ENCODE measurements around the gene RRH. TPM values are rescaled to one million over a fixed set of nuclear protein-coding genes. Genes with fewer than 3 reads are reported as not detected.

Gene RRH
- total RNA-seq, 1 experiment from 2014 or later: not detected

DNA sequence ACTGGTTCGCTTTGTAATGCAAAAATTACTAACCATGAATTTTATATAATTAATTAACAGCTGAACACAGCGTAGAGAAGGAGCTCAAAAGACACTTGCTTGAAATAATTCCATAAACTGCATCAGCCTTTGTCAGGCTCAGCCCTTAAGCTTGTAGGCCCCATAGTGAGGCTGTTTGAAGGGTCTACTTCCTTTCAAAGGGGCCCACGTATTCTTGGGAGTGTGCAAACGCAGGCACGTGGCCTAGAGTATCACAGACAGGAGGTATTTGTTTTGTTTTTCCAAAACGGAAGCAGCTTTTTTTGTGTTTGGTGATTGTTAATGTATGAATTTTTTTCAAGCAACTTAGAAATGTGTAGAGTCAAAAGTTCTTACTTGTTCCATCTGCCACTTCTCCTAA is 59.3 kb downstream of the RRH start:
- no peak for DNase-seq (ENCODE audit: low spot score)

DNA sequence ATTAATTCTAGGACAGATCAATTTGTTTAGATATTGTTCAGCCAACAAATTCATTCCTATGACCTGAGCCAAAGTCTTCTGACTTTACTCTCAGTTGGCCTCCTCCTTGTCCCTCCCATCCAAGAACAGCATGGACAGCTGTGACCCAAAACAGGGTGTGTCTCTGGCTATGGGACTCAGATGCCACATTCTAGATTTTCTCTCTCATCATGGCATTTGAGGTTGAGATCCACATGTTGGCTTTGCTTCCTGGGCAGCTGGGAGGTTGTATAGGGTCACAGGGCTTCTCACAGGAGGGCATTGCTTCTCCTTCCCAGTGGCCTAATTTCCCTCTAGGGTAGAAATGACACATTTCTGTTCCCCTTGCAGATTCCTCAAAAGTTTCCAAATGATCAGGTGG is 62.3 kb downstream of the RRH start:
- DNase-seq (ENCODE audit: low spot score): no peak

Other genes with a start within 250 kb of the RRH start
- gene CASP6, start 124.5 kb upstream of the RRH start, total RNA-seq (2014; rRNA removed; shearing (Covaris generic)): 21.7 and 27.0 TPM in 2 replicates
- gene PLA2G12A, start 97.9 kb upstream of the RRH start, total RNA-seq (2014; rRNA removed; shearing (Covaris generic)): 30.7 and 33.1 TPM in 2 replicates
- 0.20 TPM in 1 of 2 replicates, not detected in the other for gene CFI, start 26.0 kb upstream of the RRH start, total RNA-seq (2014; rRNA removed; shearing (Covaris generic))
- gene GAR1, start 12.2 kb upstream of the RRH start, total RNA-seq (2014; rRNA removed; shearing (Covaris generic)): 8.5 and 9.8 TPM in 2 replicates
- 0.03 TPM in 1 of 2 replicates, not detected in the other for gene LRIT3, start 20.1 kb downstream of the RRH start, total RNA-seq (2014; rRNA removed; shearing (Covaris generic))
- gene EGF, start 84.9 kb downstream of the RRH start, total RNA-seq (2014; rRNA removed; shearing (Covaris generic)): 0.68 and 1.0 TPM in 2 replicates

Measured in HT-29 (cell line).